ENCODE results near the gene MTARC2.

DNA sequence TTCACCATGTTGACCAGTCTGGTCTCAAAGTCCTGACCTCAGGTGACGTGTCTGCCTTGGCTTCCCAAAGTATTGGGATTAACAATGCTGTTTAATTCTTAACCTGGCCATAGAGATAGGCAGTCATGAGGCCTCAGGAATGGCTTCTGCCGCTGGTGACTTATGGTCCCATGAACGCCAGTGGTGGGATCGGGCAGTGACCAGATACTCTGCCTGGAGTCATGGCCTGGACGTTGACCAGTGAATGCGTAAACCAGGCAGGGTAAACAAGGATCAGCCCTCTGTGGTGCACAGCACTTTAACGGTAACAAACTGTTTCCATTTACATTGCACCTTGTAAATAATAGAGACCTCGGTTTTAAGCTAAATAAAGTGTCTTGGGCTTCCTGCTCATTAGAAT, 61.6 kb downstream of the MTARC2 start:
- TF ChIP-seq RAD21 (conservative IDR thresholded peaks at IDR 0.05 in 1 of 2, IDR thresholded peaks at IDR 0.05 in 1 of 2) (no peak), POLR2A (IDR thresholded peaks at IDR 0.05; ENCODE audit: low read length) (no peak)
- TF ChIP-seq, protein P1, sequence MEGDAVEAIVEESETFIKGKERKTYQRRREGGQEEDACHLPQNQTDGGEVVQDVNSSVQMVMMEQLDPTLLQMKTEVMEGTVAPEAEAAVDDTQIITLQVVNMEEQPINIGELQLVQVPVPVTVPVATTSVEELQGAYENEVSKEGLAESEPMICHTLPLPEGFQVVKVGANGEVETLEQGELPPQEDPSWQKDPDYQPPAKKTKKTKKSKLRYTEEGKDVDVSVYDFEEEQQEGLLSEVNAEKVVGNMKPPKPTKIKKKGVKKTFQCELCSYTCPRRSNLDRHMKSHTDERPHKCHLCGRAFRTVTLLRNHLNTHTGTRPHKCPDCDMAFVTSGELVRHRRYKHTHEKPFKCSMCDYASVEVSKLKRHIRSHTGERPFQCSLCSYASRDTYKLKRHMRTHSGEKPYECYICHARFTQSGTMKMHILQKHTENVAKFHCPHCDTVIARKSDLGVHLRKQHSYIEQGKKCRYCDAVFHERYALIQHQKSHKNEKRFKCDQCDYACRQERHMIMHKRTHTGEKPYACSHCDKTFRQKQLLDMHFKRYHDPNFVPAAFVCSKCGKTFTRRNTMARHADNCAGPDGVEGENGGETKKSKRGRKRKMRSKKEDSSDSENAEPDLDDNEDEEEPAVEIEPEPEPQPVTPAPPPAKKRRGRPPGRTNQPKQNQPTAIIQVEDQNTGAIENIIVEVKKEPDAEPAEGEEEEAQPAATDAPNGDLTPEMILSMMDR (IDR thresholded peaks at IDR 0.05): no peak
